Brain microvascular endothelial cell (primary cell): ENCODE data around the gene ZNF14.
"Not testable (repeated sequence)": the region's sequence is repeated elsewhere in the genome, so short reads cannot be mapped to it uniquely, and the experiment has no call there.

Experiments
- DNase-seq: peaks from one replicate; pipeline ENCODE4 v3.0.0-alpha.2; 2020
- H3K27ac ChIP-seq: fragments of 250-450 bp; sonication (Bioruptor Pico); 2 replicates; pipeline ENCODE4 v1.5.1; 2020; ENCODE audit warnings: mild to moderate bottlenecking, moderate library complexity
- H3K27me3 ChIP-seq: fragments of 250-450 bp; sonication (Bioruptor Pico); replicated peaks from 2 replicates; pipeline ENCODE4 v1.5.1; 2020; ENCODE audit warnings: mild to moderate bottlenecking
- H3K36me3 ChIP-seq: fragments of 250-450 bp; sonication (Bioruptor Pico); replicated peaks from 2 replicates; pipeline ENCODE4 v1.5.1; 2020; ENCODE audit warnings: mild to moderate bottlenecking
- H3K4me3 ChIP-seq: 2 replicates; pipeline ENCODE4 v1.5.1; 2011; ENCODE audit warnings: low read depth, mild to moderate bottlenecking, control low read depth, low read length, moderate library complexity
- in situ Hi-C: cut with HindIII; loops from 2 replicates; pipeline ENCODE4 v1.10.0; 2017; ENCODE audit warnings: low sequenced_read_pairs, low pct_ligation_motif_present
- TF ChIP-seq, protein P1 (sequence below): IDR thresholded peaks from 2 replicates; pipeline ENCODE4 v1.5.1; 2011; ENCODE audit warnings: low read depth, mild to moderate bottlenecking, moderate library complexity, low read length, control low read depth, inconsistent platforms; ENCODE audit errors: missing control alignments

ZNF14 gene

DNA sequence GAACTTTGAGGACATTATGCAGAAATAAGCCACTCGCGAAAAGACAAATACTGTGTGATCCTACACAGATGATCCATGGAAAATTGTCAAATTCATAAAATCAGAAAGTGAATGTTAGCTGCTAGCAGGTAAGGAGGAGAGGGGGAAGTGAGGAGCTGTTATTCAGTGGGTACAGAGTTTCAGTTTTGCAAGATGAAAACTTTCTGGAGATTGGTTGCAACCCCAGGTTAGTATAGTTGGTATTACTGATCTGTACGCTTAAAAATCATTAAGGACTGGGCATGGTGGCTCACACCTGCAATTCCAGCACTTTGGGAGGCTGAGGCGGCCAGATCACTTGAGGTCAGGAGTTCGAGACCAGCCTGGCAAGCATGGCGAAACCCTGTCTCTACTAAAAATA is 46.3 kb downstream of the ZNF14 start:
- H3K27me3 ChIP-seq = no peaks in the 10 kb centered on the region
- DNase-seq = no peak
- TF ChIP-seq, protein P1, sequence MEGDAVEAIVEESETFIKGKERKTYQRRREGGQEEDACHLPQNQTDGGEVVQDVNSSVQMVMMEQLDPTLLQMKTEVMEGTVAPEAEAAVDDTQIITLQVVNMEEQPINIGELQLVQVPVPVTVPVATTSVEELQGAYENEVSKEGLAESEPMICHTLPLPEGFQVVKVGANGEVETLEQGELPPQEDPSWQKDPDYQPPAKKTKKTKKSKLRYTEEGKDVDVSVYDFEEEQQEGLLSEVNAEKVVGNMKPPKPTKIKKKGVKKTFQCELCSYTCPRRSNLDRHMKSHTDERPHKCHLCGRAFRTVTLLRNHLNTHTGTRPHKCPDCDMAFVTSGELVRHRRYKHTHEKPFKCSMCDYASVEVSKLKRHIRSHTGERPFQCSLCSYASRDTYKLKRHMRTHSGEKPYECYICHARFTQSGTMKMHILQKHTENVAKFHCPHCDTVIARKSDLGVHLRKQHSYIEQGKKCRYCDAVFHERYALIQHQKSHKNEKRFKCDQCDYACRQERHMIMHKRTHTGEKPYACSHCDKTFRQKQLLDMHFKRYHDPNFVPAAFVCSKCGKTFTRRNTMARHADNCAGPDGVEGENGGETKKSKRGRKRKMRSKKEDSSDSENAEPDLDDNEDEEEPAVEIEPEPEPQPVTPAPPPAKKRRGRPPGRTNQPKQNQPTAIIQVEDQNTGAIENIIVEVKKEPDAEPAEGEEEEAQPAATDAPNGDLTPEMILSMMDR = no peak
- no peak overlapping the region for H3K4me3 ChIP-seq
- H3K36me3 ChIP-seq = no peaks in the 10 kb centered on the region
- no peak overlapping the region for H3K27ac ChIP-seq
- in situ Hi-C loops = no loop called here

DNA sequence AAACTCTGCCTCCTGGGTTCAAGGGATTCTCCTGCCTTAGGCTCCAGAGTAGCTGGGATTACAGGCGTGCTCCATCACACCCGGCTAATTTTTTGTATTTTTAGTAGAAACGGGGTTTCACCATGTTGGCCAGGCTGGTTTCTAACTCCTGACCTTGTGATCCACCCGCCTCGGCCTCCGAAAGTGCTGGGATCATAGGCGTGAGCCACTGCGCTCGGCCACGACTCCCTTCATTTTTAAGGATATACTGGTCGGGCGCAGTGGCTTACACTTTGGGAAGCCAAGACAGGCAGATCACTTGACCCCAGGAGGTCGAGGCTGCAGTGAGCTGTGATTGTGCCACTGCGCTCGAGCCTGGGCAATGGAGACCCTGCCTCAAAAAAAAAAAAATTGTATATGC is 46.8 kb downstream of the ZNF14 start:
- DNase-seq, H3K27me3 ChIP-seq, H3K27ac ChIP-seq, H3K4me3 ChIP-seq, in situ Hi-C loops, H3K36me3 ChIP-seq: not testable (repeated sequence)

DNA sequence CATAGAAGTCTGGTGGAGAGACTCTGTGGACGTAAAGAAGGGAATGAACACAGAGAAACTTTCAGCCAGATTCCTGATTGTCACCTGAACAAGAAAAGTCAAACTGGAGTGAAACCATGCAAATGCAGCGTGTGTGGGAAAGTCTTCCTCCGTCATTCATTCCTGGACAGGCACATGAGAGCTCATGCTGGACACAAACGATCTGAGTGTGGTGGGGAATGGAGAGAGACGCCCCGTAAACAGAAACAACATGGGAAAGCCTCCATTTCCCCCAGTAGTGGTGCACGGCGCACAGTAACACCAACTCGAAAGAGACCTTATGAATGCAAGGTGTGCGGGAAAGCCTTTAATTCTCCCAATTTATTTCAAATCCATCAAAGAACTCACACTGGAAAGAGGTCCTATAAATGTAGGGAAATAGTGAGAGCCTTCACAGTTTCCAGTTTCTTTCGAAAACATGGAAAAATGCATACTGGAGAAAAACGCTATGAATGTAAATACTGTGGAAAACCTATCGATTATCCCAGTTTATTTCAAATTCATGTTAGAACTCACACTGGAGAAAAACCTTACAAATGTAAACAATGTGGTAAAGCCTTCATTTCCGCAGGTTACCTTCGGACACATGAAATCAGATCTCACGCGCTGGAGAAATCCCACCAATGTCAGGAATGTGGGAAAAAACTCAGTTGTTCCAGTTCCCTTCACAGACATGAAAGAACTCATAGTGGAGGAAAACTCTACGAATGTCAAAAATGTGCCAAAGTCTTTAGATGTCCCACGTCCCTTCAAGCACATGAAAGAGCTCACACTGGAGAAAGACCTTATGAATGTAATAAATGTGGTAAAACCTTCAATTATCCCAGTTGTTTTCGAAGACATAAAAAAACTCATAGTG is 53.5 kb downstream of the ZNF14 start:
- Histone ChIP-seq H3K27me3 (no peaks in the 10 kb centered on the region), H3K27ac (no peak overlapping the region), H3K36me3 (peaks cover 27% of the 10 kb centered on the region), H3K4me3 (no peak overlapping the region)
- TF ChIP-seq, protein P1 = no peak
- in situ Hi-C loops = no loop called here
- no peak for DNase-seq

DNA sequence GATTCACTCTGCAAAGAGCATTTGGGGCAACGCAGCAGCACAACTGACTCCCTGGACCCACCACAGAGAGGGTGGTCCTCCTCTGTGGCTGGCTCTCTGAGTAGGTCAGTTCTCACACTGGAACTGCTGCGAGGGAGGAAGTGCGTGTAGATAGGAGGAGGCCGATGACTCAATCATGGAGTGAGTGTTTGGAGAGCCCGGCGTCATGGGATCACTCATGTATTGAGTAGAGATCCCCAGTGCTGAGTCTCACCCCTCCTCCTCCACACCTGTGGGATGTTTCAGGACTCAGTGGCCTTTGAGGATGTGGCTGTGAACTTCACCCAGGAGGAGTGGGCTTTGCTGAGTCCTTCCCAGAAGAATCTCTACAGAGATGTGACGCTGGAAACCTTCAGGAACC is 55.3 kb downstream of the ZNF14 start:
- DNase-seq = no peak
- in situ Hi-C loops = no loop called here
- H3K27me3 ChIP-seq = no peaks in the 10 kb centered on the region
- TF ChIP-seq, protein P1 = no peak
- peaks cover 27% of the 10 kb centered on the region for H3K36me3 ChIP-seq
- H3K27ac ChIP-seq = no peak overlapping the region
- no peak overlapping the region for H3K4me3 ChIP-seq

DNA sequence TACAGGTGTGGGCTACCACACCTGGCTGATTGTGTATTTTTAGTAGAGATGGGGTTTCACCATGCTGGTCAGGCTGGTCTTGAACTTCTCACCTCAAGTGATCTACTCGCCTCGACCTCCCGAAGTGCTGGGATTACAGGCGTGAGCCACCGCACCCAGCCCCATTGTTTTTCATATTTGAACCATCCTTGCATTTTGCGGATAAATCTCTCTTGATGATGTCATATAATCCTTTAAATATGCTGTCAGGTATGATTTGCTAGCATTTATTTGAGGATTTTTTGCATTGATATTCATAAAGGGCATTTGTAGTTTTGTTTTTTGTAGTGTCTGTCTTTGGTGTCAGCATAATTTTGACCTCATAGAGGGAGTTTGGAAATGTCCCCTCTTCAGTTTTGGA is 58.6 kb downstream of the ZNF14 start:
- H3K4me3 ChIP-seq = no peak overlapping the region
- TF ChIP-seq, protein P1 = no peak
- in situ Hi-C loops = no loop called here
- H3K27me3 ChIP-seq = no peaks in the 10 kb centered on the region
- H3K27ac ChIP-seq = no peak overlapping the region
- H3K36me3 ChIP-seq = peaks cover 13% of the 10 kb centered on the region
- DNase-seq = no peak

DNA sequence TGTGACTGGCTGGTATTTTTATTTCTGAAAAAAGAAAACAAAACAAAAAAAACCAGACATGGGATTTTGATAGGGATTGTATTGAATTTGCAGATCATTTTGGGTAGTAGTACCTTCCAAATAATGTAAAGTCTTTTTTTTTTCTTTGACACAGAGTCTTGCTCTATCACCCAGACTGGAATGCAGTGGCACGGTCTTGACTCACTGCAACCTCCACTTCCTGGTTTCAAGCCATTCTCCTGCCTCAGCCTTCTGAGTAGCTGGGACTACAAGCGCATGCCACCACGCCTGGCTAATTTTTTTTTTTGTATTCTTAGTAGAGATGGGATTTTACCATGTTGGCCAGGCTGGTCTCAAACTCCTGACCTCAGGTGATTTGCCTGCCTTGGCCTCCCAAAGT is 60.1 kb downstream of the ZNF14 start:
- no peaks in the 10 kb centered on the region for H3K27me3 ChIP-seq
- no peak for DNase-seq
- in situ Hi-C loops = no loop called here
- peaks cover 3% of the 10 kb centered on the region for H3K36me3 ChIP-seq
- no peak overlapping the region for H3K27ac ChIP-seq
- TF ChIP-seq, protein P1 = no peak
- H3K4me3 ChIP-seq = no peak overlapping the region
